Duodenal mucosa (tissue), 2 donors: ENCODE measurements around the gene CDC42.

Experiments
- H3K27ac ChIP-seq: one replicate; pipeline ENCODE4 v1.7.0; 2013; ENCODE audit warnings: low read depth, low read length
- H3K27me3 ChIP-seq, 2 donors: one replicate each; pipeline ENCODE4 v1.7.0; 2013; ENCODE audit warnings: low read length in 2 of 2, control low read depth in 1 of 2; ENCODE audit not compliant: insufficient read depth in 2 of 2, control insufficient read depth in 1 of 2
- H3K36me3 ChIP-seq, 2 donors: one replicate each; pipeline ENCODE4 v1.7.0; 2013; ENCODE audit warnings: low read length in 2 of 2, control low read depth in 1 of 2; ENCODE audit not compliant: insufficient read depth in 2 of 2, control insufficient read depth in 1 of 2
- H3K4me1 ChIP-seq, 2 donors: one replicate each; pipeline ENCODE4 v1.7.0; 2013; ENCODE audit warnings: low read length in 2 of 2, control low read depth in 1 of 2; ENCODE audit not compliant: insufficient read depth in 2 of 2, control insufficient read depth in 1 of 2
- H3K4me3 ChIP-seq, 2 donors: one replicate each; pipeline ENCODE4 v1.7.0; 2013; ENCODE audit warnings: low read length in 2 of 2, low read depth in 1 of 2
- H3K9ac ChIP-seq, 2 donors: one replicate each; pipeline ENCODE4 v1.7.0; 2013; ENCODE audit warnings: low read length in 2 of 2, low read depth in 1 of 2
- H3K9me3 ChIP-seq, 2 donors: one replicate each; pipeline ENCODE4 v1.7.0; 2013; ENCODE audit warnings: low read length in 2 of 2, control low read depth in 1 of 2; ENCODE audit not compliant: control insufficient read depth in 1 of 2

The CDC42 gene

GRCh38 chr1:22132517-22133235 is 80.2 kb downstream of the CDC42 start:
- H3K4me3 ChIP-seq: no peak overlapping the region
- H3K36me3 ChIP-seq: no peaks in the 10 kb centered on the region
- peaks cover 0 to 5% of the 10 kb centered on the region in 2 donors for H3K27me3 ChIP-seq
- H3K9ac ChIP-seq: no peak overlapping the region
- no peaks in the 10 kb centered on the region for H3K9me3 ChIP-seq
- H3K4me1 ChIP-seq: peaks cover 8 to 9% of the 10 kb centered on the region in 2 donors
- H3K27ac ChIP-seq: no peak overlapping the region

GRCh38 chr1:22133247-22133930 is 80.9 kb downstream of the CDC42 start:
- H3K4me3 ChIP-seq: no peak overlapping the region
- no peak overlapping the region for H3K27ac ChIP-seq
- no peak overlapping the region for H3K9ac ChIP-seq
- no peaks in the 10 kb centered on the region for H3K36me3 ChIP-seq
- peaks cover 0 to 5% of the 10 kb centered on the region in 2 donors for H3K27me3 ChIP-seq
- no peaks in the 10 kb centered on the region for H3K9me3 ChIP-seq
- peaks cover 9 to 13% of the 10 kb centered on the region in 2 donors for H3K4me1 ChIP-seq

GRCh38 chr1:22133931-22134324 is 81.4 kb downstream of the CDC42 start:
- Histone ChIP-seq H3K4me3 (no peak overlapping the region), H3K4me1 (peaks cover 9 to 16% of the 10 kb centered on the region in 2 donors), H3K9me3 (no peaks in the 10 kb centered on the region), H3K9ac (no peak overlapping the region), H3K27me3 (peaks cover 2 to 5% of the 10 kb centered on the region in 2 donors), H3K36me3 (no peaks in the 10 kb centered on the region), H3K27ac (no peak overlapping the region)

- H3K36me3 ChIP-seq: no peaks in the 10 kb centered on the region
- H3K27me3 ChIP-seq: peaks cover 18 to 28% of the 10 kb centered on the region in 2 donors
- H3K9ac ChIP-seq: no peak overlapping the region
- H3K27ac ChIP-seq: no peak overlapping the region
- H3K9me3 ChIP-seq: no peaks in the 10 kb centered on the region
- H3K4me1 ChIP-seq: peaks cover 9 to 23% of the 10 kb centered on the region in 2 donors
- no peak overlapping the region for H3K4me3 ChIP-seq
Measured at GRCh38 chr1:22137004-22137720, 84.7 kb downstream of the CDC42 start.

GRCh38 chr1:22139066-22139594 is 86.6 kb downstream of the CDC42 start:
- peaks cover 9 to 28% of the 10 kb centered on the region in 2 donors for H3K4me1 ChIP-seq
- H3K27ac ChIP-seq: no peak overlapping the region
- peaks cover 24 to 36% of the 10 kb centered on the region in 2 donors for H3K27me3 ChIP-seq
- H3K9me3 ChIP-seq: no peaks in the 10 kb centered on the region
- no peak overlapping the region for H3K9ac ChIP-seq
- no peaks in the 10 kb centered on the region for H3K36me3 ChIP-seq
- no peak overlapping the region for H3K4me3 ChIP-seq

- Histone ChIP-seq H3K4me3 (no peak overlapping the region), H3K27ac (no peak overlapping the region), H3K9ac (no peak overlapping the region), H3K9me3 (no peaks in the 10 kb centered on the region), H3K27me3 (peaks cover 31 to 43% of the 10 kb centered on the region in 2 donors), H3K36me3 (no peaks in the 10 kb centered on the region), H3K4me1 (peaks cover 9 to 30% of the 10 kb centered on the region in 2 donors)
Measured at GRCh38 chr1:22139817-22140216, 87.3 kb downstream of the CDC42 start.
